Measurements from ENCODE around the gene CLIC6. TPM values are rescaled to one million over a fixed set of nuclear protein-coding genes. Genes with fewer than 3 reads are reported as not detected.

Gene CLIC6
- total and polyA plus RNA-seq, 3 donors from 2014 or later = 0.16 to 2.0 (median 0.37) TPM

DNA sequence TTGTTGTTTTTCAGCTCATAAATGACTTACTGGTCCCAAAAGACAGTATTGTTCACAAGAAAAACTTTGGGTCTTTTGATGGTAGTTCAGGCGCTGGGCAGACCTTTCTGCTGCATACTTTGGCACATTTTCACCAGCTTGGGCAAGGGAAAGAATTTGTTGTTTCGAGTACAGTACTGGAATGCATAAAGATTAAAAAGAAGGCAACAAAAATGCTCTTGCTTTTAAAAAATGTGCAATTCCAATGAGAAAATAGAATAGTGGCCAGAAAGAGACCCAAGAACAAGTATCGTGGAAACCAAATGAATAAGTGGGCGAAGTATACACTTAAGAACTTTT, 56.0 kb downstream of the CLIC6 start:
- no peaks in the 10 kb centered on the region for H3K27me3 ChIP-seq
- intact Hi-C loops (cut with DNase I; ENCODE audit: low total_unique reads) = no loop called here
- peak overlapping the region in 1 of 2 donors; percentile 25 for H3K27ac ChIP-seq
- no peak for DNase-seq
- no peak overlapping the region for H3K4me3 ChIP-seq
- 48 to 55% methylated on average over 4 of the region's 4 CpGs for WGBS, 2 donors
- no peaks in the 10 kb centered on the region for H3K9me3 ChIP-seq
- H3K36me3 ChIP-seq (ENCODE audit: low read depth, missing control alignments) = no peaks in the 10 kb centered on the region
- H3K4me1 ChIP-seq = peaks cover 11% of the 10 kb centered on the region
- no peak for TF ChIP-seq POLR2A (IDR thresholded peaks at IDR 0.05)
- TF ChIP-seq, protein P1, sequence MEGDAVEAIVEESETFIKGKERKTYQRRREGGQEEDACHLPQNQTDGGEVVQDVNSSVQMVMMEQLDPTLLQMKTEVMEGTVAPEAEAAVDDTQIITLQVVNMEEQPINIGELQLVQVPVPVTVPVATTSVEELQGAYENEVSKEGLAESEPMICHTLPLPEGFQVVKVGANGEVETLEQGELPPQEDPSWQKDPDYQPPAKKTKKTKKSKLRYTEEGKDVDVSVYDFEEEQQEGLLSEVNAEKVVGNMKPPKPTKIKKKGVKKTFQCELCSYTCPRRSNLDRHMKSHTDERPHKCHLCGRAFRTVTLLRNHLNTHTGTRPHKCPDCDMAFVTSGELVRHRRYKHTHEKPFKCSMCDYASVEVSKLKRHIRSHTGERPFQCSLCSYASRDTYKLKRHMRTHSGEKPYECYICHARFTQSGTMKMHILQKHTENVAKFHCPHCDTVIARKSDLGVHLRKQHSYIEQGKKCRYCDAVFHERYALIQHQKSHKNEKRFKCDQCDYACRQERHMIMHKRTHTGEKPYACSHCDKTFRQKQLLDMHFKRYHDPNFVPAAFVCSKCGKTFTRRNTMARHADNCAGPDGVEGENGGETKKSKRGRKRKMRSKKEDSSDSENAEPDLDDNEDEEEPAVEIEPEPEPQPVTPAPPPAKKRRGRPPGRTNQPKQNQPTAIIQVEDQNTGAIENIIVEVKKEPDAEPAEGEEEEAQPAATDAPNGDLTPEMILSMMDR (IDR thresholded peaks at IDR 0.05) = no peak

DNA sequence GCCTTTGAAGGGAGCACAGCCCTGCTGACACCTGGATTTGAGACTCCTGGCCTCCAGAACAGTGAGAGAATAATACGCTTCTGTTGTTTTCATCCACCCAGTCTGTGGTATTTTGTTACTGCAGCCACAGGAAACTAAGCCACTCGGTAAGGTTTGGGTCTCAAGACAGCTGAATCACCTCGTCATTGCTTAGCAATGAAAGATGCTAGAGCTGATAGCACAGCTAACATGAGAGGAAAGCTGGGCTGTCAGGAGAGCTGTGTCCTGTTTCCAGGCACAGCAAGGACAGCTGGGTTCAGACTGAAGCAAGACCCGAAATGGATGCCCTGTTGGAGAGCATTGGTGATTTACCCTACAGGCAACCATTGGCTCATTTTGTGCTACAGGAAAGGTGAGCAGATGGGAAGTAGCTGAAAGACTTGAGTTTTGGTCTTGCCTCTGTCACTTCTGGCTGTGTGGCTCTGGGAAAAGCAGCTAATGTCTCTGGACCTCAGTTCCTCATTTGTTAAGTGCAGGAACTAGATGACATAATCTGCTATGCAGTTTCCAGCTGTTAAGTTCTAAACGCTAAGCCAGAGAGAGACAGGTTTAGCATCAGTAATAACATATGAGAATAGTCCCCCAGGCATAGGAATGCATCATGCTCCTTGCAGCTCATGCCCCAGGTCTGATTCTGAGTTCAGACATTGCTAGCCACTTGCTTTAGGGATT, 58.0 kb downstream of the CLIC6 start:
- TF ChIP-seq, protein P1 (IDR thresholded peaks at IDR 0.05) = no peak
- no peak for TF ChIP-seq POLR2A (IDR thresholded peaks at IDR 0.05)
- Histone ChIP-seq H3K27ac (no peak overlapping the region), H3K27me3 (no peaks in the 10 kb centered on the region), H3K4me3 (no peak overlapping the region), H3K9me3 (no peaks in the 10 kb centered on the region), H3K36me3 (ENCODE audit: low read depth, missing control alignments) (no peaks in the 10 kb centered on the region), H3K4me1 (peaks cover 11% of the 10 kb centered on the region)
- 74% methylated on average over 5 of the region's 5 CpGs for WGBS, 2 donors
- intact Hi-C loops (cut with DNase I; ENCODE audit: low total_unique reads) = no loop called here
- no peak for DNase-seq

DNA sequence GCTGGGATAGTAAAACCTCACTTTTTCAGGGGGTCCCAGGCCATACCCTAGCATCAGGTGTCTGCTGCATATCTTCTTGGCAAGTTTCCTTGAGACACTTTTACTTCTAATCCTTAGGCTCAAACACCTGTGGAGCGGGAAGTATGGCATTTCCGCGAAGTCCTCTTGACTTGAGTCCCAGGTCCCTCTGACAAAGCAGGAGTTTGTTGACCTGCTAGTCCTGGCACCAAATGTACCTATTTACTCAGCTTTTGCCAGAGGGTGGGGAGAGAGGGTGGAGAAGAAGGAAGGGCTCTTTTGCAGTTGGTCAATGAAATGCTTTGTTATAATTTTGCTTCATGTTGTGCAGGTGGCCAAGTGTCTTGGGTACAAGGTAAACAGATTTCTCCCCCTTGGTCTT, 59.7 kb downstream of the CLIC6 start:
- DNase-seq = no peak
- 92 to 94% methylated on average over 3 of the region's 3 CpGs for WGBS, 2 donors
- no peak for TF ChIP-seq POLR2A (IDR thresholded peaks at IDR 0.05)
- TF ChIP-seq, protein P1 (IDR thresholded peaks at IDR 0.05) = no peak
- intact Hi-C loops (cut with DNase I; ENCODE audit: low total_unique reads) = no loop called here
- no peaks in the 10 kb centered on the region for H3K9me3 ChIP-seq
- peaks cover 11% of the 10 kb centered on the region for H3K4me1 ChIP-seq
- no peak overlapping the region for H3K27ac ChIP-seq
- no peak overlapping the region for H3K4me3 ChIP-seq
- H3K27me3 ChIP-seq = no peaks in the 10 kb centered on the region
- no peaks in the 10 kb centered on the region for H3K36me3 ChIP-seq (ENCODE audit: low read depth, missing control alignments)

DNA sequence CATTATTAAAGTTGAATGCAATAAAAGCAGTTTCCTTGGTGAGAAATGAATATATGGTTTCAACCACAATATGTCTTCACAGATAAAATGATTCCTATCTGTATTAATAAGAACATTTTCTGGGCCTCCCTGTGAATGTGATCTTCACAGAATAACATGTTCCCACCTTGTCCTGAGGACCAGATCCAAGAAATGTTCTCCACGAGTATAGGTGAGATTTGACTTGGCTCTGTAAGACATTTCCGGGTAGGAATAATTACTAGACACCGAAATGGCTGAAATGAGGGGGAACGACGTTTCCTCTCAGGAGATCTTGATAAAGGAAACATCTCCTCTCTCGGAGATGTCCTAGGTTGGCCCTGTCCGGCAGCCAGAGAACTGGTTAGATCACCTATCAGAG, 61.4 kb downstream of the CLIC6 start:
- Histone ChIP-seq H3K9me3 (no peaks in the 10 kb centered on the region), H3K36me3 (ENCODE audit: low read depth, missing control alignments) (no peaks in the 10 kb centered on the region), H3K27me3 (no peaks in the 10 kb centered on the region), H3K4me1 (peaks cover 2% of the 10 kb centered on the region), H3K4me3 (no peak overlapping the region), H3K27ac (no peak overlapping the region)
- WGBS, 2 donors = 62% methylated on average over 7 of the region's 7 CpGs
- no peak for DNase-seq
- no peak for TF ChIP-seq POLR2A (IDR thresholded peaks at IDR 0.05)
- TF ChIP-seq, protein P1 (IDR thresholded peaks at IDR 0.05) = no peak
- intact Hi-C loops (cut with DNase I; ENCODE audit: low total_unique reads) = no loop called here

All from testis (tissue), 3 donors.